ENCODE measurements around the gene CAPZB.

The CAPZB gene

DNA sequence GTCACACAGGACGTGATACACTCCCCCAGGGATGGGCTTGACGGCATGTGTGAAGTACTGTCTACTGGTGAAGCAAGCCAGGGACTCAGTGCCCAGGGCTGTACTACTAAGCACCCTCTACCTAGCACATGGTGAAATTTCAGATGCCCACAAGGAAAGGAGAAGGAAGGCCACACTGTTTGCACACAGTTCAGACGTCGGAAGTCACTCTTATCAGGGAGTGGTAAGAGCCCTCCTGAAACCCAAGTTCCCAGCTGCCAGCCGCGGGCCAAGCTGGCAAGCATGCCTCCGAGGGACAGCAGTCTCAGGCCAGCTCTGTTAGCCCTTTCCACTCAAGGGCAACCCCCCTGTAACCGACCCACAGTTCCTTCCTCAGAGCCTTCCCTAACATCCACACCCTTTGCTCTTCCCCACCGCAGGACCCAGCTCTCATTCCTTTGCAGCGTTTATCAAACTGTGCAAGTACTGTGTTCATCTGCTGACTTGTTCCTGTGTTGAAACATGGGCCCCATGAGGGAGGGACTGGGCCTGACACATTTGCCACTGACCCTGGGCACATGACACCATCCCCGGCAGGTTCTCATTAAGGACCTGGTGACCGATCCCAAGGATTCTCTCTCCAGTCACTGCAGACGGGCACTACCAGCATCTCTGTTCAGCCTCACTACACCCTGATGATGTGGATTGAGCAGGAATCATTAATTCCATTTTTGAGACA lies 114.7 kb downstream of the CAPZB start:
- Histone ChIP-seq H3K4me3 (ENCODE audit: insufficient read depth, low read depth, low read length) (no peak overlapping the region), H3K9me3 (ENCODE audit: control insufficient read depth, low read length) (no peaks in the 10 kb centered on the region), H3K27me3 (ENCODE audit: control insufficient read depth, insufficient read depth, low read length, poor library complexity, severe bottlenecking) (no peaks in the 10 kb centered on the region), H3K27ac (ENCODE audit: insufficient read depth, low read depth, low read length, poor library complexity, severe bottlenecking) (no peak overlapping the region), H3K36me3 (ENCODE audit: control insufficient read depth, insufficient read depth, low read length) (no peaks in the 10 kb centered on the region), H3K4me1 (ENCODE audit: control insufficient read depth, insufficient read depth, low read length) (peaks cover 5% of the 10 kb centered on the region)
- WGBS, 2 experiments = 94 to 95% methylated on average over 13 of the region's 13 CpGs

DNA sequence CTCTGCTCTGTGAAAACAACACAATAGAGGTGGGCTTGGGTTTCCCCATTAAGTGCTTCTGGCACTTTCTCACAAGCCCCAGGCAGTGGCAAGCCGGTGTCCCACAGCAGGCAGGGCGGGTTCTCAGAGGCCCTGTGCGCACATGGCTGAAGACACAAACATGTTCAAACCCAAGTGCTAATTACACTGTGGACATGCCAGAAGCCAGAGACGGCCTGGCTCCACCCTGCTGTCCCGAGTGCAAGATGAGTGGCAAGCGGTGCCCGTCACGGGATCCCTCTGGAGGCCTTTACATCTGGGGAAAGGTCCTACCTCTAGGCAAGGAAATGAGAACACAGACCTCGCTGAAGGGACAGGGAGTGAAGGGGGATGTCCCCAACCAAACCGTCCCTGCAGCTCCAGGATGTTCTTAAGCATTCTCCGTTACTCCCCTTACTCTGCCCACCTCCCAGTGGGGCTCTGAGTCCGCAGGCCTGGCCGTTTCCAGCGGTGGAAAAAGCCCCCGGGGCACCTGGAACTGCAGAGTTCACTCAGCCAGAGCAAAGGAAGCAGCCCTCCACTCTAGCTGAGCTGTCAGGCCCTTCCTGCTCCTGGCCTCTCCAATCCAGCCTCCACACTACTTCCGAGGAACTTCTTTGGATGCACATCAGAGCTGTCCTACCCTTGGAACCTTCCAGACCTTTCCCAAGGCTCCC lies 115.8 kb downstream of the CAPZB start:
- 87 to 89% methylated on average over 16 of the region's 16 CpGs for WGBS, 2 experiments

DNA sequence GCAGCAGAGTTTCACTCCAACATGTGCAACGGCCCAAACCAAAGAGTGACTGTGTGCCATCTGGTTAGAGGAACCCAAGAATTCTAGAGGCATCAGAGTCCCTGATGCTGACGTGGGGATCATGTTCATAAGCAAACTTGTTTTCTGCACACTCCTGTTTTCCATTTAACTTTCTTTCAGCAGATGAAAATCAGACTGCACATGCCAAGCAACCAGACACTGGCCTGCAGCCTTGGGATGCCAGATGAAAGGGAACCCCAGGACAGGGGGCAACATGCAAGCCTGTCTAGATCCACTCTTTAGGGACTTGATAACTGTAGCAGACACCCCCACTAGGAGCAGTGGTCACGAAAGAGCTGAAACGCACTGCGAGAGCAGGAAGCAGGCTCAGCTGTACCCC lies 116.4 kb downstream of the CAPZB start:
- Histone ChIP-seq H3K4me1 (ENCODE audit: control insufficient read depth, insufficient read depth, low read length) (peaks cover 5% of the 10 kb centered on the region), H3K27ac (ENCODE audit: insufficient read depth, low read depth, low read length, poor library complexity, severe bottlenecking) (no peak overlapping the region), H3K27me3 (ENCODE audit: control insufficient read depth, insufficient read depth, low read length, poor library complexity, severe bottlenecking) (no peaks in the 10 kb centered on the region), H3K36me3 (ENCODE audit: control insufficient read depth, insufficient read depth, low read length) (no peaks in the 10 kb centered on the region), H3K9me3 (ENCODE audit: control insufficient read depth, low read length) (no peaks in the 10 kb centered on the region), H3K4me3 (ENCODE audit: insufficient read depth, low read depth, low read length) (no peak overlapping the region)
- 94% methylated on average over 5 of the region's 5 CpGs for WGBS, 2 experiments

More for the DNA sequence above, 115.8 kb downstream of the CAPZB start:
- Histone ChIP-seq H3K4me1 (ENCODE audit: control insufficient read depth, insufficient read depth, low read length) (peaks cover 5% of the 10 kb centered on the region), H3K9me3 (ENCODE audit: control insufficient read depth, low read length) (no peaks in the 10 kb centered on the region), H3K27ac (ENCODE audit: insufficient read depth, low read depth, low read length, poor library complexity, severe bottlenecking) (no peak overlapping the region), H3K4me3 (ENCODE audit: insufficient read depth, low read depth, low read length) (no peak overlapping the region), H3K27me3 (ENCODE audit: control insufficient read depth, insufficient read depth, low read length, poor library complexity, severe bottlenecking) (no peaks in the 10 kb centered on the region), H3K36me3 (ENCODE audit: control insufficient read depth, insufficient read depth, low read length) (no peaks in the 10 kb centered on the region)

DNA sequence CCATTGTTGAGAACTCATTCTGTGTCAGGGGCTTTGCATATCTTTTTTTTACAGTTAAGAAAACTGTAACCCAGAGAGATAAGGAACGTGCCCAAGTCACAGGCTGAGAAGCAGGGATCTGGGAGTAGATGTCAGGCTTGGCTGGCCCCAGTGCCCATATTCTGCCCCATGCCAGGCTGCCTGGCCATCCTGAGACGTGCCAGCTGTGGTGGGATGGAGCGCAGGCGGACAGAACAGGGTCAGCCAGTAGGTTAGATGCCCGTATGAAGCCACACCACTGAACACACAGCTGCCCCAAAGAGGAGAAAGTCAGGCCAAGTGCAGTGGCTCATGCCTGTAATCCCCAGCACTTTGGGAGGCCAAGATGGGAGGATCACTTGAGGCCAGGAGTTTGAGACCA lies 117.3 kb downstream of the CAPZB start:
- Histone ChIP-seq H3K27ac (ENCODE audit: insufficient read depth, low read depth, low read length, poor library complexity, severe bottlenecking) (no peak overlapping the region), H3K4me1 (ENCODE audit: control insufficient read depth, insufficient read depth, low read length) (peaks cover 5% of the 10 kb centered on the region), H3K9me3 (ENCODE audit: control insufficient read depth, low read length) (no peaks in the 10 kb centered on the region), H3K36me3 (ENCODE audit: control insufficient read depth, insufficient read depth, low read length) (no peaks in the 10 kb centered on the region), H3K4me3 (ENCODE audit: insufficient read depth, low read depth, low read length) (no peak overlapping the region), H3K27me3 (ENCODE audit: control insufficient read depth, insufficient read depth, low read length, poor library complexity, severe bottlenecking) (no peaks in the 10 kb centered on the region)
- WGBS, 2 experiments = 94 to 95% methylated on average over 5 of the region's 5 CpGs

DNA sequence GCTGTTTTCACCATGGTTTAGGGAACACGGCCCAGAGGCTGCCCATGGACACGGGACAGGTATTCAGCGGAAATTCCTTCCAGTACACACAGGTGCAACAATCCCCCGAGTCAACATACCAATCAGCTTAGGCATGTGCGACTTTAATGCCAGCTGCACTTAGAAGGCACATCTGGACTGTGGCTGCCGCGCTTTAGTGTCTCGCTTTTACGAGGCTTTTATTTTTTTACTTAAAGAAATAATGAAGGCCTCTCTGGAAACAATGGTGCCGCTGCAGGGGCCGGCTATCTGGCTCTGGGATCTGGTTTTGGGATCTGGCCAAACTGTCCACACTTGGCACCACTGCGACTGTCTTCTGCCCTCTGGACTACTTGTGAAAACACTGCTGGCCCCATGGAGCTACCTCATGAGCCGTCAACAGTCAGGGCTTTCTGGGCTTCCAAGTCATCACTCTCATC lies 117.7 kb downstream of the CAPZB start:
- H3K27me3 ChIP-seq (ENCODE audit: control insufficient read depth, insufficient read depth, low read length, poor library complexity, severe bottlenecking) = no peaks in the 10 kb centered on the region
- H3K27ac ChIP-seq (ENCODE audit: insufficient read depth, low read depth, low read length, poor library complexity, severe bottlenecking) = no peak overlapping the region
- no peak overlapping the region for H3K4me3 ChIP-seq (ENCODE audit: insufficient read depth, low read depth, low read length)
- H3K4me1 ChIP-seq (ENCODE audit: control insufficient read depth, insufficient read depth, low read length) = peaks cover 5% of the 10 kb centered on the region
- 94 to 96% methylated on average over 13 of the region's 13 CpGs for WGBS, 2 experiments
- H3K9me3 ChIP-seq (ENCODE audit: control insufficient read depth, low read length) = no peaks in the 10 kb centered on the region
- H3K36me3 ChIP-seq (ENCODE audit: control insufficient read depth, insufficient read depth, low read length) = no peaks in the 10 kb centered on the region

DNA sequence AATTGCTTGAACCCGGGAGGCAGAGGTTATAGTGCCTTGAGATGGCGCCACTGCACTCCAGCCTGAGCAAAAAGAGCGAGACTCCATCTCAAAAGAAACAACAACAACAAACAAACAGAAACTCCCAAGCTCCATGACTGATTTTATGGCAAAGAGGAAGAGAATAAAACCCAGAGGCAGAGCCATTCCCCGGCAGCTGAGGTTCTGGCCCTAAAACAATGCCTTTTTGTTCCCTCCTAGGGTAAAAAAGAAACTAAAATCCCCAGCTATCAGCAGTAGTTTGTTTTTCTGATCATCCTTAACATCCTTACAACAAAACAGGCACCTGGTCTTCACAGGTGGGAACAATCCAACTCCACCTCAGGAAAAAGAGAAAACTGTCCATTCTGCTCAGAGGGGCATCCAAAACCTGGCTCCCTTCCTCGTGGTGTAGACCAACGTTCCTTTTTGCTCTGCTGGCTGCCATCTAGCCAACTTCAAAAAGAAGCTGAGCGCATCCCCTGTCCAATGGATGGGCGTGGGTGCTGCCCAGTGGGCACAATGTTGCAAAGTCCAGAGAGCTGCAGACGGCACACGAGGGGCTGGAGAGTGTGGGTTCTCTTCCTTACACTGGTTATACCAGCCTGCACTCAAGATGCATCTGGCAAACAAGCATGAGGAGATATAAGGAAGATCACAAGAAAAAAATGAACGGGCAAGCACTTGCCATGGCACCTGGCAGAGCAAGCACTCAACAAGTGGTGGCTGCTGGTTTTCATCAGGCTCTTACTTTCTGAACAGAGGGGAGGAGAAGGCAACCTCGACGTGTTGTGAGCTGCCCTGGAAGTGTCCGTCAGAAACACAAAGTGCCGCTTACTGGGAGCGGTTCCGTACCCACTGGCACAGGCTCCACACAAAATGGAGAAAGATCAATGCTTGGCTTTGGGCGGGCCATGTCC lies 118.5 kb downstream of the CAPZB start:
- 90% methylated on average over 18 of the region's 18 CpGs for WGBS, 2 experiments
- H3K27ac ChIP-seq (ENCODE audit: insufficient read depth, low read depth, low read length, poor library complexity, severe bottlenecking) = no peak overlapping the region
- no peaks in the 10 kb centered on the region for H3K36me3 ChIP-seq (ENCODE audit: control insufficient read depth, insufficient read depth, low read length)
- no peak overlapping the region for H3K4me3 ChIP-seq (ENCODE audit: insufficient read depth, low read depth, low read length)
- H3K27me3 ChIP-seq (ENCODE audit: control insufficient read depth, insufficient read depth, low read length, poor library complexity, severe bottlenecking) = no peaks in the 10 kb centered on the region
- H3K9me3 ChIP-seq (ENCODE audit: control insufficient read depth, low read length) = no peaks in the 10 kb centered on the region
- peaks cover 5% of the 10 kb centered on the region for H3K4me1 ChIP-seq (ENCODE audit: control insufficient read depth, insufficient read depth, low read length)

DNA sequence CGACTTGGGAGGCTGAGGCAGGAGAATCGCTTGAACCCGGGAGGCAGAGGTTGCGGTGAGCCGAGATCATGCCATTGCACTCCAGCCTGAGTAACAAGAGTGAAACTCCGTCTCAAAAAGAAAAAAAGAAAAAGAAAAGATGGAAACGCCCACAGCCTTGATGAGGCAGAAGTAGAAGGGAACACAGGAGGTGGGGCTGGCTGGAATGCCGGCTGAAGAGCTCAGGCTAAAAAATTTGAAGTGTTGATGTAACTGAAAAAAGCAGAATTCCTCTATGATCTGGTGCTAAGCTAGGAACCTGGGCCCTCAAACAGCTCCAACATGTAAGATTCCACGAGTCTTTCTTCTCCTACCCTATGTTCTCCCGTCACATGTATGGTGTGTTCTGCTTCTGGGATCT lies 119.6 kb downstream of the CAPZB start:
- peaks cover 12% of the 10 kb centered on the region for H3K4me1 ChIP-seq (ENCODE audit: control insufficient read depth, insufficient read depth, low read length)
- WGBS, 2 experiments = 89 to 91% methylated on average over 10 of the region's 10 CpGs

DNA sequence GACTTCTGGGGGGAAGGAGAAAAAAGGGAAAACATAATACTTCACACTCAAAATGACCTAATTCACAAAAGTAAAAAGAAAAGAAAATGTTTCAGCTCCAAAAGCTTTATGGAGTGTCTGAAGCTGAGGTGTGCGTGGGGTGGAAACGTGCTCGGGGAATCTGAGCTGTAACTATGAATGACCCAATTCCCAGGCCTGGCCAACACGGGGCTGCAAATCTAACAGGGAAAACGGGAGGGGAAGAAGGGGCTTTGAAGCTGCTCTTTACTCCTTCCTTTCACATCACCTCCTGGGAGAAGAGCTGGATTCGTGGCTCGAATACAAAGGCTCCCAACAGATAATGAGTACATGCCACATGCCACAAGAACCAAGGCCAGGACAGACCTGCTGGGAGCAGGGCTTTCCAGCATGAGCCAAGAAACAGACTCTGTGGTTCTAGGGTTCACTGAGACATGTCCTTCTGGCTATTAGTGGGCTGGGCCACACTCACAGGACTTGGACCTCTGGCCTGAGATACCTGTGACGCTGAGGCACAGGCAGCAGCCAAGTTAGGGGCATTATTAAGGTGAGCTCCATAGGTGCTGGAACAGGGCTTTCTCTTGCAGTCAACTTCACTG lies 121.7 kb downstream of the CAPZB start:
- H3K9me3 ChIP-seq (ENCODE audit: control insufficient read depth, low read length) = no peaks in the 10 kb centered on the region
- H3K27me3 ChIP-seq (ENCODE audit: control insufficient read depth, insufficient read depth, low read length, poor library complexity, severe bottlenecking) = no peaks in the 10 kb centered on the region
- peak overlapping the region; percentile 2 for H3K27ac ChIP-seq (ENCODE audit: insufficient read depth, low read depth, low read length, poor library complexity, severe bottlenecking)
- H3K4me1 ChIP-seq (ENCODE audit: control insufficient read depth, insufficient read depth, low read length) = peaks cover 12% of the 10 kb centered on the region
- 82 to 83% methylated on average over 8 of the region's 8 CpGs for WGBS, 2 experiments
- H3K36me3 ChIP-seq (ENCODE audit: control insufficient read depth, insufficient read depth, low read length) = no peaks in the 10 kb centered on the region
- H3K4me3 ChIP-seq (ENCODE audit: insufficient read depth, low read depth, low read length) = no peak overlapping the region

More for the DNA sequence above, 119.6 kb downstream of the CAPZB start:
- no peaks in the 10 kb centered on the region for H3K36me3 ChIP-seq (ENCODE audit: control insufficient read depth, insufficient read depth, low read length)
- no peak overlapping the region for H3K27ac ChIP-seq (ENCODE audit: insufficient read depth, low read depth, low read length, poor library complexity, severe bottlenecking)
- H3K4me3 ChIP-seq (ENCODE audit: insufficient read depth, low read depth, low read length) = no peak overlapping the region
- H3K9me3 ChIP-seq (ENCODE audit: control insufficient read depth, low read length) = no peaks in the 10 kb centered on the region
- H3K27me3 ChIP-seq (ENCODE audit: control insufficient read depth, insufficient read depth, low read length, poor library complexity, severe bottlenecking) = no peaks in the 10 kb centered on the region

DNA sequence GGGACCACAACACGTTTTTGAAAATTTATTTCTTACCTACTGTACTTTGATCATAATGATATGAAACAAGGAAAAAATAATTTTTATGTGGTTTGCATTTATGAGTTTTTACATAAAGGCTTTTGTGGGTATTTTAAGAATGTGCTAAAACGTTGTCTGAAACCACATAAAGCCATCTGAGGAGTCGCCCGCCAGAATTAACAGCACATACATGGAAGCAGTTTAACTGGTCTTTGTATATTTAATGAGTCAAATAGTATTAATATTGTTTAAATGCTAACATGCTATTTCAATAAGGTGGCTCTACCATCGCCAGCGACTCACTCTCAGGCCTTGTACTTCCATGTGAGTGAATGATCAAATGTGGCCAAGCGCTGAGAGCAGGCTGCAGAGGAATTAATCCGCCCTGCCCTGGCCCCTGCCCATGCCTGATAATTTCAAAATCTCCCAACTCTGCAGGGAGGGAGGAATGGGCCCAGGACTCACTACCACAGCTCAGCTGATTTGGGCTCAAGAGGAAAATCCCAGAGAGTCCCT lies 123.7 kb downstream of the CAPZB start:
- H3K4me3 ChIP-seq (ENCODE audit: insufficient read depth, low read depth, low read length) = no peak overlapping the region
- H3K27me3 ChIP-seq (ENCODE audit: control insufficient read depth, insufficient read depth, low read length, poor library complexity, severe bottlenecking) = no peaks in the 10 kb centered on the region
- no peak overlapping the region for H3K27ac ChIP-seq (ENCODE audit: insufficient read depth, low read depth, low read length, poor library complexity, severe bottlenecking)
- no peaks in the 10 kb centered on the region for H3K36me3 ChIP-seq (ENCODE audit: control insufficient read depth, insufficient read depth, low read length)
- WGBS, 2 experiments = 92 to 94% methylated on average over 8 of the region's 8 CpGs
- no peaks in the 10 kb centered on the region for H3K9me3 ChIP-seq (ENCODE audit: control insufficient read depth, low read length)
- peaks cover 8% of the 10 kb centered on the region for H3K4me1 ChIP-seq (ENCODE audit: control insufficient read depth, insufficient read depth, low read length)

Data from ectodermal cell (in vitro differentiated cells).